DMS79 treated with DMSO at 0.1 percent for 48 hours (cell line): ENCODE measurements around the gene DDX41.
A peak's percentile ranks its signal among the peaks of the same experiment; 100 is the strongest.

Source experiments
- DNase-seq: peaks from one replicate; lab custom pipeline; 2025; lab: John Stamatoyannopoulos, UW

The DDX41 gene

GRCh38 chr5:177513500-177513899 is 3.3 kb downstream of the DDX41 start:
- DNase-seq, result no peak

DNA sequence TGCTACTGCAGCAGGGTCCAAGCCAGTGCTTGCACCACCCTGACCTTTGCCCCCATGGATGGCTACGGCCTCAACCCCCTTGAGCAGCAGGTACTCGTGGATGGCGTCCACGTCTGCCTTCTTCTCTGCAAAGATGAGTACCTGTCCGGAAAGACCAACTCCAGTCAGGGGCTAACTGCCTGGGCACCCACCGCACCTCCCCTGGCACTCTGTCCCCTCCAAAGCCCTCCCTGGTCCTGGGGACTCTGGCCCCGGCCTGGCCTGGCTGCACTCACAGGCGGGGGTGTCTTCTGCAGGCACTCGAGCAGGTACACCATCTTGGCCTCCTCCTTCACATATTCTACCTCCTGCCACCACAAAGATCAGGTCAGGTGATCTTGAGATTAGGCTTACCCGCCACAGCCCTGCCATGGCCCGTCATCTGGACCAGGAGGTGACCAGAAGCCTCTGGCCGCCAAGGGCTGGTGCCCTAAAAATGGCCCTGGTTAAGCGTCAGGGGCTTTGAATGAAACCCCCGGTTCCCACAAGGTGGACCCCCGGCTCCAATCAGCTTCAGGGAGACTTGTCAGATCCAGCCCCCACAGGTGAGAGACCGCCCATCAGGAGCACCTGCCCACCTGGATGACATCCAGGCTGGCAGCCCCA is 3.9 kb downstream of the DDX41 start:
- DNase-seq, result no peak

DNA sequence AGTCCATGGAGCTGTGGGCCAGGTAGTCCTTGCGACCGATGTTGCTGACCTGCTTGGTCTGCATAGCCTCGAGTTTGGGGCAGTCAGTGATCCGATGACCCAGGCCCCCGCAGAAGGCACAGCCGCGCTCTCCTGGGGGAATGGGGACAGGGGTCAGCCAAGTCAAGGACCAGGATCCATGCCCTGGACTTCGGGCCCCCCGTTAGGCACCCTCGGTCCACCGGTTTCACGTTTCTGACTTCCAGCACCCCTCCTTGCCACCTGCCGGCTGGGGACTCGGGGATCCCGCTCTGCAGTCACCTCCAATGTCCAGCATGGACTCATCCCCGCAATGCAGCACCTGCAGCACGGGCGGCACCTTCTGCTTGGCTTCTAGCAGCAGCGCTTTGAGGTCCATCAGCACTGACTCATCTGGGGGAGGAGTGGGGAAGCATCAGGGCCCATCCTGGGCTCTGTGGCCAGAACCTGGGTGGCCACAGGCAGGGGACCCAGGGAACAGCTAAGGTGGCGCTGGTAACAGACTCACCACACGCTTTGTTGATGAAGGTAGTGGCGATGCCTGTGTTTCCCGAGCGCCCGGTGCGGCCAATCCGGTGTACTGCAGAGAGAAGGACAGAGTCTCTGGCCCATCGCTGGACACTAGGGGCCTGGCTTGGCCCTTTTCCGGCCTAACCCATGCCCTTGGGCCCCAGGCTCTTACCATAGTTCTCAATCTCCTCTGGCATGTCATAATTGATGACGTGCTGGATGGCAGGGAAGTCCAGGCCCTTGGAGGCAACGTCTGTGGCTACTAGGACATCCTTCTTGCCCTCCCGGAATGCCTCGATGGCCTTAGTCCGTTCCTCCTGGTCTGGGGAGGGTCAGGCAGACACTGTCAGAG is 4.7 kb downstream of the DDX41 start:
- no peak for DNase-seq

GRCh38 chr5:177511181-177511580 is 5.6 kb downstream of the DDX41 start:
- DNase-seq, result no peak

GRCh38 chr5:177510567-177511053 is 6.2 kb downstream of the DDX41 start:
- no peak for DNase-seq

GRCh38 chr5:177509991-177510566 is 6.7 kb downstream of the DDX41 start:
- DNase-seq, result no peak

DNA sequence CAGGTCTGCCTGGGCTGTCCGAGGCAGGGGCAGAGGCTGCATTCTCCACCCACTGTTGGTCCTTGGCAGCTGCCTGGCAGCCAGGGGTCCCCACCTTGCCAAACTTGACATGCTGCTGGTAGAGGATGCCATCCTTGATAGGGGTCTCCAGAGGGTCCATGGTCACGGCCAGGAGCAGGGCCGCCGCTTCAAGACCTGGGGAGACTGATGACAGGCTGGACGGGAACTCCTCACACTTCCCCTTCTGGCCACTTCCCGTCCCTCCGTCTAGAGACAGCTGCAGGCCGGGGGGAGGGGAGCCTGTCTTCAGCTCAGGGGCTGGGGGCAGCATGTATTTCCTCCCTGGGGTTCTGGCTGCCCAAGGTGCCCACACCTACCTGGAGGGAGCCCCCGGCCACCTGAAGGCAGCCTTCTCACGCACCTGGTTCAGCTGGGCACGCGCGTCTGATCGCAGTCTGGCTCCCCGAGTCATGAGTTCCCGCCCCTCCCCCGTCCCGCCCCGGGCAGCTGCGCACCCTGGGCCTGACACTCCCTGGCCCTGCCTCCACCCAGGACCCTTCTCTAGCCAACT is 7.3 kb downstream of the DDX41 start, which contains the start of gene DOK3:
Gene DOK3, minus strand, starts transcription at position 446 of the 571 bp plus-strand sequence. Its CDS starts 286 bp downstream, at position 160.
- no peak for DNase-seq

GRCh38 chr5:177508837-177509236 is 7.9 kb downstream of the DDX41 start:
- no peak for DNase-seq

GRCh38 chr5:177508221-177508611 is 8.5 kb downstream of the DDX41 start:
- DNase-seq, result no peak

DNA sequence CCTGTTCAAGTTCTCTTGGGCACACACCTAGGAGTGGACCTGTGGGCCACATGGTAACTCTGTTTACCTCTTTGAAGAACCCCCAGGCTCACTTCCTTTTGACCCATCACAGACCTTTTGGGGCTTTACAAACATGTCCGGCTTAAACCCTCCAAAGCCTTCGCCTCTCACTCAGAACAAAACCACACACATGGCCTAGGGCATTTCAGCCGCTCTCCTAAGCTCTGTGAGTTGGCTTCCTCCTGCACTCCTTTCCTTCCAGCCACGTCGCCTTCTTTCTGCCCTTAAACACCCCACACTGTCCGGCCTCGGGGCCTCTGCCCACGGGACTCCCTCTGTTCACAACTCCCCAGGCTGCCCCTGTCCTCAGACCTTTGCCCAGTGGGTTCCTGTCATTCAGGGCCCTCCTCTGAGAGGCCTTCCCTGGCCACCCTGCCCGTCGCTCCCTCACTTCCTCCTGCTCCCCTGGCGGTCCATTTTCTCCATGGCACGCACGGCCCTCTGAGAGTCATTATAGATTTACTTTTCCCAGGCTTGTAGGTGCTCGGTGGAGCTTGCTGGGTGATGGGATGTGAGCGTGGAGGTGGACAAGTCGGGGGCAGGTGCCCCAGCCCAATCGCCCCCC is 9.1 kb downstream of the DDX41 start:
- no peak for DNase-seq

DNA sequence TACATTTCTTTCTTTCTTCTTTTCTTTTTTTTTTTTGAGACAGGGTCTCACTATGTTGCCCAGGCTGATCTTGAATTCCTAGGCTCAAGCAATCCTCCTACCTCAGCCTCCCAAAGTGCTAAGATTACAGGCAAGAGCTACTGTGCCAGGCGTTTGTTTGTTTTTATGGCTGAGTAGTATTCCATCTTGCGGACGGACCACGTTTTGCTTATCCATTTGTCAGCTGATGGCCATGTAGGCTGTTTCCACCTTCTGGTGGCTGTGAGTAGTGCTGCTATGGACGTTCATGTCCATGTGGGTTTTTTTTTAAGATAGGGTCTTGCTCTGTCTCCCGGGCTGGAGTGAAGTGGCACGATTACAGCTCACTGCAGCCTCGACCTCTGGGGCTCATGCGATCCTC is 9.6 kb downstream of the DDX41 start:
- no peak for DNase-seq

GRCh38 chr5:177505075-177505474 is 11.7 kb downstream of the DDX41 start:
- no peak for DNase-seq

DNA sequence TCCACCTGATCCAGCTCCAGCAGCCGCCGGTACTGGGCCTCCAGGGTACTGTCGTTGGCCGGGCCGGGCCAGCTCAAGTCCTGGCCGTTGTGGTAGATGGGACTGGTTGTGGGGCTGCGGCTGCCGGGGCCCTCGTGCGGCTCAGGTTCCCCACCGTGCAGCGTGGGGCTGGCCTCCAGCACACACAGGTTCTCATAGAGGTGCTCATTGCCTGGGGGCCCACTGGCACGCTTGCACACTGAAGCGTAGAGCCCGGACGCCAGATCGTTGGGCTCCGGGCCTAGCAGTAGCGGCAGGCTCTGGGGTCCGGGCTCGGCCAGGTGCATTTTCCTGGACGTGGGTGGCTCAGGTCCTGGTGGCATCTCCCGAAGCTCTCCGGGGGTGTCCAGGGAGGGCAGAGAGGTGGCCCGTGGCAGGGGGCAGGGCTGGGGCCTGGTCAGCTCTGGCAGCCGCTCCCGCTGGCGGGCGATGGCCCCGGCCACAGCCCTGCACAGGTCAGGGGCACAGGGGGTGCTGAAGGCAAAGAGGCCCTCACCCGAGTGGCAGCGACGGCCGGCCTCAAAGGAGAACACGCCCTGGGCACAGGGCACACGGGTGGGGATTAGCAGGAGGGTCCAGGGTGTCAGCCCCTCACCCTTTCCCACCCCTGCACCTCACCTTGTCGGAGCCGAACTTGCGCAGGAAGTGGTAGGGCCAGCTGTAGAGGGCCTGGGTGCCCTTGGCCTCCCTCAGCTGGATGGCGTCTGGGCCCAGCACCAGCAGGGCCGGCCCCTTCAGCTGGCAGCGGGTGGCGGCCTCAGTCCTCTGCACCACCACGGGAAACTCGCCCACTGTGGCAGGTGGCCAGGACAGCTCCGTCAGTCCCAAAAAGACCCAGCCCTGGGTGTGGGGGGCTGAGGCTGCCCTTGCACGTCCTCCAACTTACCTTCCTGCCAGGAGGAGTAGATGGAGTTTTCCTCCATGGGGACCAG is 12.4 kb downstream of the DDX41 start:
- no peak for DNase-seq

DNA sequence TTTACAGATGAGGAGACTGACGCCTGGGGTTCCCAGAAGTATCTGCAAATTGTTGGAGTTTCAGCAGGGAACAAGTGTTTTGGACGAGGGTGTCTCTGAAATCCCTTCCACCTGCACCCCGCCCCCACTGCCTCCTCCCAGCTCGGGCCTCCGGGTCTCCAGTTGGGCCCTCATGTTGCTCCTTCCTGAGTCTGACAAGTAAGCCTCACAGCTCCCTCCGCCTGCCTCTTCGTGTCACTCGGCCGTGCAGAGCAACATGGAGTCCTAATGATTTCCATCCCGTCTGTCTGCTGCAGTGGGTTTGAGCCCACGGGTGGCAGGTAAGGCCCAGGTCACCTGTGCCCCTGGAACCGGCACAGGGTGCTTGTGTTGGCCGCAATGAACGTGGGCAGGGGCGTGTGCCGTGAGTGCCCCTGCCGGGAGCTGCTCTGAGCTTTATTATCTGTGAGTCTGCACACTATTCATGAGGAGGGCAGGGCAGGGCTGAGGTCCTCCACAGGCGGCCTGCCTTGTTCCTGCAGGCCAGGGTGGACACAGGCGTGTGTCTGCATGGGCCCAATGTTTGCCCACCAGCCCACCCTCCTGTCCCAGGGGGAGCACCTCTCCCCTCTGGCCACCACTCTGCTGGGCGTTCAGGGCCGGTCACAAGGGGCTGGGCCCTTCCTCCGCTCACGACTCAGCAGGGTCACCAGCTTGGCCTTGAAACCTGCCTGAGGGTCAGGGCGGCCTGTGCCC is 13.2 kb downstream of the DDX41 start:
- no peak for DNase-seq

GRCh38 chr5:177502886-177503285 is 13.9 kb downstream of the DDX41 start:
- DNase-seq, result no peak

DNA sequence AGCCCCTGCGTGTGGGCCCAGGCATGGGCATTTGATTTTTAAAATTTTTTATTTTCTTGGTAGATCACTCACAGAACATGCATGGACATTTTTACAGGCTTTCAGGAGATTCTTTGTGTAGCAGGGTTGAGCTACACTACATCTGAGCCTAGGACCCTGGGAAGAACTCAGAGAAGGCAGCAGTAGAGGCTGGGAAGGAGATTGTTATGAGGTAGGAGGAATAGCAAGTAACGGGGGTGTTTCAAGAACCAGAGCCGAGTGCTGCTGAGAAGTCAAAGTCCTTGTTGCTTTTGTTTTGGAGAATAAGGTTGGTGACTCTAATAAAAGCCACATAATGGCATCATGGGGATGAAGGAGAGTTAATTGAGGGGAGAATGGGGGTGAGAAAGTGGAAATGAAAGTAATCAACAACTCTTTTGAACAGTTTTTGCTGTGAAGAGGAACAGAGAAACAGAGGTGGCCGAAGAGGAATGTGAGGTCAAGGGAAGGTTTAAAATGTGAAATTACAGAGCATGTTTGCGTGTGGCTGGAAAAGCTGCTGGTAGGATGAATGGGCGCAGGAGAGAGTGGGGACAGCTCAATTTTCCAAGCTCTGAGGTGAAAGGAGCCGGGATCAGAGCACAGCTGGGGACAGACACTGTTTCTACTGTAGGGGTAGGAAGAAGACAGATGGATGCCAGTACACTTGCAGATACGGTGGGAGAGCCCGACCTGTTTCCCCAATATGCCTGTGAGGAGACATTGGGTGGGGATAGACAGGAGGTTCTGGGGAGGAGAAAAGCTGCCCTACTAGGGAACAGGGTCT is 14.7 kb downstream of the DDX41 start:
- DNase-seq, result no peak

- peak; percentile 26 for DNase-seq
Measured at GRCh38 chr5:177500685-177501522, 15.9 kb downstream of the DDX41 start.

DNA sequence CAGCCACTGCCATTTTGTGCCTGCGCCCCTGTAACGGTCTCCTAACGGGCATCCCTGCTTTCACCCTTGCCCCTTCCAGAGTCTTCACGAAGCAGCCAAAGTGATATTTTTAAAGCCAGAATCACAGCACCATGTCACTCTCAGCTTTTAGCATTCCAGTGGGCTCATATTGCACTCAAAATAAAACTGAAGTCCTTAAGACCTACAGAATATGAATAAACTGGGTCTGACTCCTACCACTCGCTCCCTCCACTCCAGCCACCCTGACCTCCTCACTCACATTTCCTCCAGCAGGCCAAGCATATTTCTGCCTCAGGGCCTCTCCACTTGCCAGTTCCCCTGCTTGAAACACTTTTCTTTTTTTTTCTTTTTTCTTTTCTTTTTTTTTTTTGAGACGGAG is 16.9 kb downstream of the DDX41 start:
- no peak for DNase-seq
